GM18520 (cell line): ENCODE data around the gene BARHL1.

Source experiments
- ATAC-seq: cut with Tn5 transposase; IDR thresholded peaks from one replicate; pipeline ENCODE4 v1.9.1; 2021; ENCODE audit not compliant: unreplicated experiment

BARHL1 gene

GRCh38 chr9:132586830-132587591, 4.6 kb downstream of the BARHL1 start:
- ATAC-seq: no peak

GRCh38 chr9:132587592-132587955, 5.2 kb downstream of the BARHL1 start:
- no peak for ATAC-seq

GRCh38 chr9:132588098-132588497, 5.7 kb downstream of the BARHL1 start:
- ATAC-seq: no peak

- no peak for ATAC-seq
Measured at GRCh38 chr9:132588501-132589147, 6.2 kb downstream of the BARHL1 start.

GRCh38 chr9:132589148-132590036, 7.0 kb downstream of the BARHL1 start:
- no peak for ATAC-seq

GRCh38 chr9:132590037-132590317, 7.6 kb downstream of the BARHL1 start:
- no peak for ATAC-seq

GRCh38 chr9:132590318-132591182, 8.1 kb downstream of the BARHL1 start:
- ATAC-seq: no peak

- ATAC-seq: no peak
Measured at GRCh38 chr9:132591244-132591643, 8.8 kb downstream of the BARHL1 start.

GRCh38 chr9:132591751-132592314, 9.4 kb downstream of the BARHL1 start:
- no peak for ATAC-seq

GRCh38 chr9:132592451-132592850, 10.0 kb downstream of the BARHL1 start:
- ATAC-seq: no peak

- no peak for ATAC-seq
Measured at GRCh38 chr9:132594412-132594811, 12.0 kb downstream of the BARHL1 start.

- no peak for ATAC-seq
Measured at GRCh38 chr9:132595319-132595718, 12.9 kb downstream of the BARHL1 start.

- ATAC-seq: no peak
Measured at GRCh38 chr9:132596200-132596599, 13.8 kb downstream of the BARHL1 start.

- ATAC-seq: no peak
Measured at GRCh38 chr9:132597073-132597775, 14.8 kb downstream of the BARHL1 start.

- no peak for ATAC-seq
Measured at GRCh38 chr9:132600326-132600984, 18.0 kb downstream of the BARHL1 start.

- no peak for ATAC-seq
Measured at GRCh38 chr9:132602207-132602606, 19.8 kb downstream of the BARHL1 start.

- no peak for ATAC-seq
Measured at GRCh38 chr9:132605387-132605786, 23.0 kb downstream of the BARHL1 start.

GRCh38 chr9:132606066-132606465, 23.7 kb downstream of the BARHL1 start:
- ATAC-seq: no peak

GRCh38 chr9:132609184-132609583, 26.8 kb downstream of the BARHL1 start:
- ATAC-seq: no peak
